ENCODE data around the gene SPRR2G.
"Not testable (repeated sequence)": the region's sequence is repeated elsewhere in the genome, so short reads cannot be mapped to it uniquely, and the experiment has no call there.

The SPRR2G gene

DNA sequence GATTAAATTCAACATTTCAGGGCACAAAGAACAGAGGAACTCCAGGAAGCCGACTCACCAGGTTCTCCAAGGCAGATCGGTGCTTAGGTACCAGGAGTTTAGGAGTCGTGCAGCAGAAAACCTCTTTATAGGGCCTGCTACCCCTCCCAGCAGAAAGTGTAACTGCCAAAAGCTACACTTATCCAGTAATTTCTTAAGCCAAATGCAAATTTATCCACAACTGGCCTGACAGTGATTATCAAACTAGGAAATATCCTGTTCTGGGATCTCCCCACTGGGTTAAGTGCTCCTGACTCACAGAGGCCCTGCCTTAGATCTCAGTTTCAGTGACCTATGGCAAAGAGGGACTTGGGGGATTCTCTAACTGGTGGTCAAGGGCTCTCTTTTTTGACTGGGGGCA, 37.3 kb downstream of the SPRR2G start, which contains the start of gene SPRR2F:
SPRR2F (minus strand) TSS at position 101 of the 400 bp plus-strand sequence. CDS start 783 bp downstream, outside the sequence.
- no peak for DNase-seq (ENCODE audit: low read depth)

GRCh38 chr1:153112454-153112853, 38.2 kb downstream of the SPRR2G start:
- DNase-seq (ENCODE audit: low read depth) = not testable (repeated sequence)

- no peak for DNase-seq (ENCODE audit: low read depth)
These were observed 50.4 kb downstream of the SPRR2G start for GRCh38 chr1:153100245-153100644.
